ACC112 (cell line): ENCODE results near the gene ANKRD44.
A peak's percentile ranks its signal among the peaks of the same experiment; 100 is the strongest.

Experiments
- H2AFZ ChIP-seq: fragments of 200-600 bp; sonication (generic); one replicate; pipeline ENCODE4 v1.6.0; 2017; ENCODE audit warnings: antibody characterized with exemption, low read length; ENCODE audit not compliant: unreplicated experiment
- H3K27ac ChIP-seq: fragments of 200-600 bp; sonication (generic); 2 replicates; pipeline ENCODE4 v1.5.1; 2014; ENCODE audit warnings: low read depth, mild to moderate bottlenecking, antibody characterized with exemption, low read length, moderate library complexity
- H3K27me3 ChIP-seq: fragments of 200-600 bp; sonication (generic); 2 replicates; pipeline ENCODE4 v1.6.1; 2014; ENCODE audit warnings: mild to moderate bottlenecking, antibody characterized with exemption, low read length, moderate library complexity, mixed read lengths; ENCODE audit not compliant: insufficient read depth
- H3K36me3 ChIP-seq: fragments of 200-600 bp; sonication (generic); 2 replicates; pipeline ENCODE4 v1.6.1; 2016; ENCODE audit warnings: mild to moderate bottlenecking, antibody characterized with exemption, low read length, moderate library complexity, mixed read lengths; ENCODE audit not compliant: insufficient read depth
- H3K4me1 ChIP-seq: fragments of 200-600 bp; sonication (generic); one replicate; pipeline ENCODE4 v1.6.1; 2016; ENCODE audit warnings: low read length, mixed read lengths; ENCODE audit not compliant: insufficient read depth, unreplicated experiment, control insufficient read depth
- H3K4me3 ChIP-seq: fragments of 200-600 bp; sonication (generic); 2 replicates; pipeline ENCODE4 v1.5.1; 2014; ENCODE audit warnings: mild to moderate bottlenecking, low read depth, low read length
- H3K79me2 ChIP-seq: fragments of 200-600 bp; sonication (generic); one replicate; pipeline ENCODE4 v1.6.0; 2016; ENCODE audit warnings: low read length; ENCODE audit not compliant: control insufficient read depth, unreplicated experiment, insufficient read depth

The ANKRD44 gene

DNA sequence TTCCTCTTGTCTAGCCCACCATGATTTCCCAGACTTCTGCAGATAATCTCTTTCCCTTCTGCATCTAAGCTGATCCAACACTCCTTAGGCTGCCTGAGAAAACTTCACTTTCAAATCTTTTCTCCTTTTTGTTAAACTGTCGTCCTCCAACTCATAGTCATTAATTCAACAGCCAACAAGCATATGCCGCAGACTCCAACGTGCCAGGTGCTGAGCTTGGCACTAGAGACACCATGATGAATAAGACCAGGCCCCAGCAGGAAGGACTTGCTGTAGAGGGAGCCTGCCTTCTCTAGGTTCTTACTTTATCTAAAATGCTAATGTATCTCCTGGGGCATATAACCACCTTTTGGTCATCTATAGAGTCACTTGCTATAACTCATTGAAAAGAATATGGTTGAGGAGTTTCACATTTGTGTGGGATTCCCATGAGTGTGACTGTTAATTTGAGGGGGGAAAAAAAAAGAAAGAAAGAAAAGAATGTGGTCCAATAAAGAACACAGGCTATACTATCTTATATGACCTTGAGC is 51.0 kb downstream of the ANKRD44 start:
- no peaks in the 10 kb centered on the region for H3K79me2 ChIP-seq
- H3K36me3 ChIP-seq, result no peaks in the 10 kb centered on the region
- no peaks in the 10 kb centered on the region for H3K27me3 ChIP-seq
- H3K4me1 ChIP-seq, result peaks cover 7% of the 10 kb centered on the region
- H2AFZ ChIP-seq, result no peak overlapping the region
- no peak overlapping the region for H3K27ac ChIP-seq
- H3K4me3 ChIP-seq, result no peak overlapping the region

- no peaks in the 10 kb centered on the region for H3K27me3 ChIP-seq
- H2AFZ ChIP-seq, result no peak overlapping the region
- H3K27ac ChIP-seq, result no peak overlapping the region
- no peaks in the 10 kb centered on the region for H3K36me3 ChIP-seq
- no peak overlapping the region for H3K4me3 ChIP-seq
- H3K79me2 ChIP-seq, result no peaks in the 10 kb centered on the region
- peaks cover 7% of the 10 kb centered on the region for H3K4me1 ChIP-seq
These were observed 52.0 kb downstream of the ANKRD44 start for GRCh38 chr2:197258580-197258979.

DNA sequence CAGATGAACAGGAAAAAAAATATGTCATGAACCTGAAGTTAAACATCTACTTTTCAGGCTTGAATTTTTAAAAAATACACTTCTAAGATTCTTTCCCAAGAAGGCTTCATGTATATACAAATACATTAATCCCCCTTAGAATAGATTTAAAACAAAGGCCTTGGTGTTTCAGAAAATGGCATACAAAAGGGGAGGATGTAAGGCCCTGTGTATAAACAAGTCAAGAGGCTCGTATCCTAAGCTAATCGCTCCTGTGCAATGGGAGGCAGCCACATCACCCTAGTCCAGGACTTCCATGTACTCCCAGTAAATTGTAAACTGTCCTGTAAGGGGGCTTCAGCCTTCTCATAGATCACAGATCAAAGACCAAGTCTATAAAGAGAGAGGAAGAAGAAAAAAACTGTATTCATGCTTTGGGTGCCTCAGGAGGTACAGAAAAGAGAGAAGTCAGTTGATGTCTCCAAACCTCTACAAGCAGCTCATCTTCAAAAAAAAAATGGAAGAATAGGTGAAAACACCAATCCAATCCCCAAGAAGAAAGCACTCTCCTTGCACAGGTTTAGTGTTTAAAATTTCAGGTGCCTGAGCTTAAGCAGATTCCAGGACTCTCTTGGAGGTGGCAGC is 53.9 kb downstream of the ANKRD44 start:
- H3K27ac ChIP-seq, result no peak overlapping the region
- H3K36me3 ChIP-seq, result no peaks in the 10 kb centered on the region
- H3K4me3 ChIP-seq, result no peak overlapping the region
- H2AFZ ChIP-seq, result no peak overlapping the region
- H3K79me2 ChIP-seq, result no peaks in the 10 kb centered on the region
- no peaks in the 10 kb centered on the region for H3K27me3 ChIP-seq
- peaks cover 2% of the 10 kb centered on the region for H3K4me1 ChIP-seq

DNA sequence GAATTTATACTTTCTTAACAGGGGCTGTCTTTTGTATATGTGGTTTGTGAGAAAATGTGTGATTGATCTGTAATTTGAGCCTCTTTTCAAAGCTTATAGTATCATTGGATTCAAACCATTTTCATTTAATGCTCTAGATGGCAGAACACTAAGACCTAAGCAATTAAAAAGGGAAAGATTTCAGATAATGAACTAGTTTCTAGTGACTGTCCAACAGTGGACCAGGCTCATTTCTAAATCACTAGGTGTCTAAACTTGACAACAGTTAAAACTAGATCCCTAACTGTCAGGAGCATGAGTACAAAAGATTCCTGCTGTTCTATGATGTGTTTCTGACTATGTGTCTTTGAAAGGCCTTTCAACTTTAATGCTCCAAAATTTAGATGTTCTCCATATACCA is 54.6 kb downstream of the ANKRD44 start:
- Histone ChIP-seq H3K4me3 (peak overlapping the region; percentile 45; the same call in 1 of the 2 replicates), H3K36me3 (no peaks in the 10 kb centered on the region), H2AFZ (peak overlapping the region; percentile 35), H3K27me3 (no peaks in the 10 kb centered on the region), H3K27ac (no peak overlapping the region), H3K4me1 (peaks cover 7% of the 10 kb centered on the region), H3K79me2 (no peaks in the 10 kb centered on the region)

DNA sequence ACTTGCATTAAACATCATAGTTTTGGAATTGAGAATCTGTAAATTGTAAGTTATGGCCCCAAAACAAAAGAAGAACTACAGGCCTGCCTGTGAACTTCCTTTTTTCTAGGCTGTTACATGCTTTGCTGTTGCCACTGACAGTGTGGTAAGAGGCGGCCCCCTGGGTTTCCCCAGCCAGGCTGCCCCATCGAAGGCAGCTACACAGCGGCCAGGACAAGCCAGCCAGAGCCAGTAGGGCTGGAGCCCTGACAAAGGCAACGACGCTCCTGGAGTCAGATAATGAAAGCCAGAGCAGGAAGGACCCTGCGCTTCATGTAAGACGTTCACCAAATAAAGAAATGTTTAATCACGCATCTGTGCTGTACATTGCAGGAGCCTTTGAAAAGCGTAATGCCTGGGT is 55.0 kb downstream of the ANKRD44 start:
- Histone ChIP-seq H3K36me3 (no peaks in the 10 kb centered on the region), H3K79me2 (no peaks in the 10 kb centered on the region), H3K4me3 (peak overlapping the region; percentile 45; the same call in 1 of the 2 replicates), H3K4me1 (peaks cover 8% of the 10 kb centered on the region), H3K27me3 (no peaks in the 10 kb centered on the region), H3K27ac (no peak overlapping the region), H2AFZ (peak overlapping the region; percentile 35)

DNA sequence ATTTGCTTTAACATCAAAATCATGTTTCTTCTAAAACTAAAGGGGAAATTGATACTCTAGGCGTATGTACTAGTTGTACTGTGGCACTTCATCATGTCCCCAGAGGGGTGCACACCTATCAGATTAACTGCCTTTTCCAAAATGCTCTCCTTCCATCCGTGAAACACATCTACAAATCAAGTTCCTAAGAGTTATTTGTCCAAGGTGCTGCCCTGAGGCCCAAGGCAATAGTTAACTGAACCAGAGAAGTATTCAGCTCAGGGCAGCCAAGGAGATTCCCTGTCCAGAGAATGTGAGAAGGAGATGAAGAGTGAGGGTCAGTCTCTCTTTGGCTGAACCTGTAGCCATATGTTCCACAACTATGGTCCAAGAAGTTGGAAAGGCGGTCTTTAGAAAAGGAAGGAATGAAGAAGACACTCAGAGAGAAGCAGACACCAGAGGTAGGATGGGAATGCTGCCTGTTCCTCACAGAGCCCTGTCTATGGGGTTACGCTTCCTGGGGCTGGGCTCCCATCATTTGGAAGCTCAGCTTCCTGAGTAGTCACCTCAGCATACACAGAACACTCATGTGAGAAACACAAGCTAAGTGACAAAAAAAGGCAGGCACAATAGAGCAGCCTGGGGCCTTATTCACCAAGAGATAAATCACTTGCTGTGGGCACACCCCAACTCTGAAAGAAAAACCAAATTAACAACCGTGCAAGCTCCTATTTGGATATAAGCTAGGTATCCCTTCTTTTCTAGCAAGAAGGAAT is 55.6 kb downstream of the ANKRD44 start:
- Histone ChIP-seq H3K4me3 (peak overlapping the region; percentile 45; the same call in 1 of the 2 replicates), H3K27me3 (no peaks in the 10 kb centered on the region), H2AFZ (peak overlapping the region; percentile 35), H3K79me2 (no peaks in the 10 kb centered on the region), H3K4me1 (peaks cover 8% of the 10 kb centered on the region), H3K27ac (no peak overlapping the region), H3K36me3 (no peaks in the 10 kb centered on the region)

- Histone ChIP-seq H3K27ac (no peak overlapping the region), H3K79me2 (no peaks in the 10 kb centered on the region), H3K4me1 (peaks cover 11% of the 10 kb centered on the region), H2AFZ (peak overlapping the region; percentile 47), H3K4me3 (no peak overlapping the region), H3K36me3 (no peaks in the 10 kb centered on the region), H3K27me3 (no peaks in the 10 kb centered on the region)
These were observed 59.0 kb downstream of the ANKRD44 start for GRCh38 chr2:197251576-197251975.

DNA sequence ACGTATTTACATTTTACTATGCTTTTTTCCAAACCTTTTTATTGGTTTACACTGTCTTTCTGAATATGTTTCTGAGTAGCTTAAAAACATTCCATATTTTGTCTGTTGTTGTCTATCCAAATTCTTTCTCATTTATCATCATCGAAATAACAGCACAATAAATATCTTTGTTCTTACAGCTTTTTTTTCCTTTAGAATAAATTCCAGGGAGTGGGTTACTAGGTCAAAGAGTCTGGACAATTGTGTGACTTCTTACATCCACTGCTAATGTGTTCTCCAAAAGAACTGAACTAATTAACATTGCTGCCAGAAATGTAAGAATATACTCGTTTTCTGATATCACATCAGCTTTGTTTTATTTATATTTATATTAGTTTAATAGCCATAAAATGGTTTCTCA is 59.4 kb downstream of the ANKRD44 start:
- Histone ChIP-seq H3K4me3 (no peak overlapping the region), H3K27me3 (no peaks in the 10 kb centered on the region), H2AFZ (peak overlapping the region; percentile 47), H3K36me3 (no peaks in the 10 kb centered on the region), H3K27ac (no peak overlapping the region), H3K4me1 (peaks cover 11% of the 10 kb centered on the region), H3K79me2 (no peaks in the 10 kb centered on the region)

DNA sequence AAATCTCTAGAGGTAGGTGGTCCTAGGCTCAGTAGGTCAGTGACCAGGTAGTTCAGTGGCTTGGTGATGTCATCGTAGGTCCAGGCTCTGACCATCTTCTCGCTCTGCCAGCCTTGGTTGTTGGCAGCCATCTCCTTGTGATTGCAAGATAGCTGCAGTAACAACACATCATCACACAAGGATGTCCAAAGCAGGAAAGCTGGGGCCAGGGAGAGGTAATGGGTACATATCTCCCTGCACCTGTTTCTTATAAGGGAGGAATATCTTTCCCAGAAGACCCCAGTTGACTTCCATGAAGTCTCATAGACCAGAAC is 60.5 kb downstream of the ANKRD44 start:
- Histone ChIP-seq H3K27me3 (no peaks in the 10 kb centered on the region), H3K27ac (no peak overlapping the region), H3K36me3 (no peaks in the 10 kb centered on the region), H3K4me3 (no peak overlapping the region), H2AFZ (no peak overlapping the region), H3K79me2 (no peaks in the 10 kb centered on the region), H3K4me1 (peaks cover 11% of the 10 kb centered on the region)

DNA sequence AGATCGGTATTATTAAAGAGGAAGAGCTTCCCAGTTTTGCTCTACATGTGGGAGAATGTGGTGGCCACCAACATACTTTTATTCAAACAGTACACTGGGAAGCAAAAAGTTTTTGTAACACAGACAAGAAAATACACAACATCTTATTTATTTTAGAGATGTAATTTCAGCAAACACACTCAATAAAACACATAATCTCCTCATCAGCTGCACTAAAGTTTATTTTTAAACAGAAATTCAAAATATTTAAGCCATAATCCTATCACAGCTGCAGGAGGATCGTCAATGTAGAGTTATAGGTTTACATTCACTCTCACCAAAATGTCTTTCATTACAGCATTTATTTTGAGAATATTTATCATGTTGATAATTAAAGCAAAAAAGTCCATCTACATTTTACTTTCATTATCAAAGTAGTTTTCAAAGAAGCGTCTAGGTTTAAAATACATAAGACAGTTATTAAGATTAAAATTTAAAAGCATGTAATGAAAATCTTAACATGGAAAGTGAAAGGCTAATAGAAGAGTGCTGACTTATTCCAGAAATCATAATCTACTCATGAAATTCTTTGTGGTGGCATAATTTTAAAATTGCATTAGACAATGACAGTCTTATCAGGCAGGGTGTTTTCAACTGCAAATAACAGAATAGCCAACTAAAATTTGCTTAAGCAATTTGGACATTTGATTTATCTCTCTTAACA is 61.0 kb downstream of the ANKRD44 start:
- peaks cover 11% of the 10 kb centered on the region for H3K4me1 ChIP-seq
- H3K4me3 ChIP-seq, result no peak overlapping the region
- no peaks in the 10 kb centered on the region for H3K36me3 ChIP-seq
- no peaks in the 10 kb centered on the region for H3K79me2 ChIP-seq
- H2AFZ ChIP-seq, result no peak overlapping the region
- H3K27me3 ChIP-seq, result no peaks in the 10 kb centered on the region
- no peak overlapping the region for H3K27ac ChIP-seq
